Measurements from ENCODE around the gene FAM168B. TPM values are rescaled to one million over a fixed set of nuclear protein-coding genes. Genes with fewer than 3 reads are reported as not detected.

Gene FAM168B
- total RNA-seq, 1 experiment from 2014 or later, result 111 TPM

DNA sequence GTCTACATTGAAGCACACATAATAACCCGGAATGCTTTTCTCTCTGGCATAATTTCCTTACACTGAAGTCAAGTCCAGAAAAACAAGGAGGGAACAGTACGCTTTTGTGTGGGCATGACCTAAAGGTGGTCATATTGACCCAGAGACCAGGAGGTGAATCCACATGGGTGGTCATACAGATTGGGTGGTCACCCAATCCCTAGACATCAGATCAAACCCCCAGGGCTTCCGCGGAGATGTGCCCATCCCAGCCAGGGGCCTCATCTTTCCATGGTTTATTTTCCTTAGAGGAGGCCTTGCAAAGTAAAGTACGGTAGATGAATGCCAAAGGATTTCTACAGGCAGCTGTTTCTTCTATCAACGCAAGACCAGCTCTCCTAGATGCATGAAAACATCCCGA lies 38.8 kb downstream of the FAM168B start:
- Mint-ChIP-seq H3K4me1 (ENCODE audit: low read depth, unreplicated experiment) (no peaks in the 10 kb centered on the region), H3K36me3 (ENCODE audit: insufficient read depth, unreplicated experiment) (peaks cover 69% of the 10 kb centered on the region), H3K27ac (ENCODE audit: unreplicated experiment) (no peak overlapping the region), H3K9me3 (ENCODE audit: low read depth, unreplicated experiment) (no peaks in the 10 kb centered on the region), H3K4me3 (ENCODE audit: low read depth, unreplicated experiment) (no peak overlapping the region), H3K27me3 (ENCODE audit: unreplicated experiment) (no peaks in the 10 kb centered on the region)
- TF ChIP-seq, protein P1, sequence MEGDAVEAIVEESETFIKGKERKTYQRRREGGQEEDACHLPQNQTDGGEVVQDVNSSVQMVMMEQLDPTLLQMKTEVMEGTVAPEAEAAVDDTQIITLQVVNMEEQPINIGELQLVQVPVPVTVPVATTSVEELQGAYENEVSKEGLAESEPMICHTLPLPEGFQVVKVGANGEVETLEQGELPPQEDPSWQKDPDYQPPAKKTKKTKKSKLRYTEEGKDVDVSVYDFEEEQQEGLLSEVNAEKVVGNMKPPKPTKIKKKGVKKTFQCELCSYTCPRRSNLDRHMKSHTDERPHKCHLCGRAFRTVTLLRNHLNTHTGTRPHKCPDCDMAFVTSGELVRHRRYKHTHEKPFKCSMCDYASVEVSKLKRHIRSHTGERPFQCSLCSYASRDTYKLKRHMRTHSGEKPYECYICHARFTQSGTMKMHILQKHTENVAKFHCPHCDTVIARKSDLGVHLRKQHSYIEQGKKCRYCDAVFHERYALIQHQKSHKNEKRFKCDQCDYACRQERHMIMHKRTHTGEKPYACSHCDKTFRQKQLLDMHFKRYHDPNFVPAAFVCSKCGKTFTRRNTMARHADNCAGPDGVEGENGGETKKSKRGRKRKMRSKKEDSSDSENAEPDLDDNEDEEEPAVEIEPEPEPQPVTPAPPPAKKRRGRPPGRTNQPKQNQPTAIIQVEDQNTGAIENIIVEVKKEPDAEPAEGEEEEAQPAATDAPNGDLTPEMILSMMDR (IDR thresholded peaks at IDR 0.05; ENCODE audit: unreplicated experiment), result no peak
- CTCF ChIA-PET, result no interaction called here
- DNase-seq, result no peak
- BruUV-seq (replicated peaks), result no TSS peak
- intact Hi-C loops (cut with micrococcal nuclease; ENCODE audit: unreplicated experiment), result no loop called here

DNA sequence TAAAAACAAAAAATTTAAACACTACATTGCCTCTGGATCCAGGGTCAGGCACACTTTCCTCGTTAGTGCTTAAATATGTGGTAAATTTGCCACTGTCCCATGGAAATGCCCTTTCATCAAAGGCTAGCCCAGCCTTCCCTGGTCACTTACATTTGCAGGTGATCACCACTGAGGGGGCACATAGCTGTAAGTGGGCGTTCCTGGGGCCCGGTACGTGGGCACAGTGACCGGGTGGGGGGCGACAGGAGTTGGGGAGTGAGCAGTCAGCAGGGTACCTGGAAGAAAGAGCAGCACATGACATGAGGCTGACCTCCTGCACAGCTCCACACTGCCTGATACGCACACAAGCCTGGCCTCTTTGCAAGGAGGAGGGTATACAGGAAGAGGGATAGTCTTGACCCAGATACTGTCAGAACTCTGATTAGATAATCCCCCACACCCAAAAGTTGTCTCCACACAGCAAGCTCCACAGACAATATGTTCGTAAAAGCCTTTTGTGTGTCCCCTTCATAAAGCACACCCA lies 40.5 kb downstream of the FAM168B start:
- Mint-ChIP-seq H3K27me3 (ENCODE audit: unreplicated experiment) (no peaks in the 10 kb centered on the region), H3K36me3 (ENCODE audit: insufficient read depth, unreplicated experiment) (peaks cover 73% of the 10 kb centered on the region), H3K4me3 (ENCODE audit: low read depth, unreplicated experiment) (no peak overlapping the region), H3K27ac (ENCODE audit: unreplicated experiment) (no peak overlapping the region), H3K9me3 (ENCODE audit: low read depth, unreplicated experiment) (no peaks in the 10 kb centered on the region), H3K4me1 (ENCODE audit: low read depth, unreplicated experiment) (no peaks in the 10 kb centered on the region)
- TF ChIP-seq, protein P1 (IDR thresholded peaks at IDR 0.05; ENCODE audit: unreplicated experiment), result no peak
- intact Hi-C loops (cut with micrococcal nuclease; ENCODE audit: unreplicated experiment), result no loop called here
- CTCF ChIA-PET, result no interaction called here
- DNase-seq, result no peak
- BruUV-seq (replicated peaks), result no TSS peak

- BruUV-seq (replicated peaks), result no TSS peak
- Mint-ChIP-seq H3K27ac (ENCODE audit: unreplicated experiment) (no peak overlapping the region), H3K9me3 (ENCODE audit: low read depth, unreplicated experiment) (no peaks in the 10 kb centered on the region), H3K4me1 (ENCODE audit: low read depth, unreplicated experiment) (no peaks in the 10 kb centered on the region), H3K4me3 (ENCODE audit: low read depth, unreplicated experiment) (no peak overlapping the region), H3K27me3 (ENCODE audit: unreplicated experiment) (no peaks in the 10 kb centered on the region), H3K36me3 (ENCODE audit: insufficient read depth, unreplicated experiment) (peaks cover 82% of the 10 kb centered on the region)
- intact Hi-C loops (cut with micrococcal nuclease; ENCODE audit: unreplicated experiment), result no loop called here
- no peak for DNase-seq
- TF ChIP-seq, protein P1 (IDR thresholded peaks at IDR 0.05; ENCODE audit: unreplicated experiment), result no peak
- CTCF ChIA-PET, result interaction anchor here (0.6 kb wide), 1 partner anchor 1556 kb away, joined by 3 read pairs; no protein-coding TSS in a partner anchor
Measured at GRCh38 chr2:131050896-131051295, 42.4 kb downstream of the FAM168B start.

GRCh38 chr2:131049150-131049718 lies 44.0 kb downstream of the FAM168B start:
- peaks cover 70% of the 10 kb centered on the region for H3K36me3 Mint-ChIP-seq (ENCODE audit: insufficient read depth, unreplicated experiment)
- TF ChIP-seq, protein P1 (IDR thresholded peaks at IDR 0.05; ENCODE audit: unreplicated experiment), result no peak
- no peaks in the 10 kb centered on the region for H3K27me3 Mint-ChIP-seq (ENCODE audit: unreplicated experiment)
- intact Hi-C loops (cut with micrococcal nuclease; ENCODE audit: unreplicated experiment), result no loop called here
- CTCF ChIA-PET, result no interaction called here
- H3K9me3 Mint-ChIP-seq (ENCODE audit: low read depth, unreplicated experiment), result no peaks in the 10 kb centered on the region
- DNase-seq, result no peak
- H3K27ac Mint-ChIP-seq (ENCODE audit: unreplicated experiment), result no peak overlapping the region
- no peak overlapping the region for H3K4me3 Mint-ChIP-seq (ENCODE audit: low read depth, unreplicated experiment)
- no TSS peak for BruUV-seq (replicated peaks)
- no peaks in the 10 kb centered on the region for H3K4me1 Mint-ChIP-seq (ENCODE audit: low read depth, unreplicated experiment)
